HG02623 (cell line): Measurements from ENCODE around the gene ANKRD11.
"Not testable (repeated sequence)": the region's sequence is repeated elsewhere in the genome, so short reads cannot be mapped to it uniquely, and the experiment has no call there.

Experiments
- ATAC-seq: cut with Tn5 transposase; IDR thresholded peaks from one replicate; pipeline ENCODE4 v1.9.1; 2021; ENCODE audit warnings: moderate library complexity; ENCODE audit not compliant: unreplicated experiment

ANKRD11 gene

GRCh38 chr16:89369266-89369895 is 121.0 kb downstream of the ANKRD11 start:
- no peak for ATAC-seq

- no peak for ATAC-seq
Observed at GRCh38 chr16:89368604-89369249, 121.6 kb downstream of the ANKRD11 start.

- no peak for ATAC-seq
Observed at GRCh38 chr16:89367538-89367915, 122.8 kb downstream of the ANKRD11 start.

- no peak for ATAC-seq
Observed at GRCh38 chr16:89366561-89367537, 123.5 kb downstream of the ANKRD11 start.

- ATAC-seq: no peak
Observed at GRCh38 chr16:89365996-89366395, 124.4 kb downstream of the ANKRD11 start.

- ATAC-seq: no peak
Observed at GRCh38 chr16:89365044-89365467, 125.3 kb downstream of the ANKRD11 start.

GRCh38 chr16:89364606-89365005 is 125.8 kb downstream of the ANKRD11 start:
- ATAC-seq: no peak

- ATAC-seq: no peak
Observed at GRCh38 chr16:89363621-89364393, 126.6 kb downstream of the ANKRD11 start.

- not testable (repeated sequence) for ATAC-seq
Observed at GRCh38 chr16:89362540-89363223, 127.7 kb downstream of the ANKRD11 start.

GRCh38 chr16:89361751-89362539 is 128.4 kb downstream of the ANKRD11 start:
- ATAC-seq: peak; percentile 41

- ATAC-seq: no peak
Observed at GRCh38 chr16:89360760-89361435, 129.5 kb downstream of the ANKRD11 start.

- no peak for ATAC-seq
Observed at GRCh38 chr16:89359264-89360147, 130.9 kb downstream of the ANKRD11 start.

GRCh38 chr16:89358030-89359005 is 132.0 kb downstream of the ANKRD11 start:
- ATAC-seq: no peak

- ATAC-seq: no peak
Observed at GRCh38 chr16:89357055-89357816, 133.1 kb downstream of the ANKRD11 start.

GRCh38 chr16:89355686-89356085 is 134.7 kb downstream of the ANKRD11 start:
- no peak for ATAC-seq

GRCh38 chr16:89355007-89355406 is 135.4 kb downstream of the ANKRD11 start:
- ATAC-seq: no peak
